Activated gamma-delta T cell treated with Interleukin-2 at 50 U/mL for 16 hours (primary cell): ENCODE data around the gene HMX3.
A peak's percentile ranks its signal among the peaks of the same experiment; 100 is the strongest.
"Not testable (repeated sequence)": the region's sequence is repeated elsewhere in the genome, so short reads cannot be mapped to it uniquely, and the experiment has no call there.

Source experiments
- DNase-seq: peaks from one replicate; pipeline ENCODE4 v3.0.0-alpha.2; 2020

Gene HMX3

DNA sequence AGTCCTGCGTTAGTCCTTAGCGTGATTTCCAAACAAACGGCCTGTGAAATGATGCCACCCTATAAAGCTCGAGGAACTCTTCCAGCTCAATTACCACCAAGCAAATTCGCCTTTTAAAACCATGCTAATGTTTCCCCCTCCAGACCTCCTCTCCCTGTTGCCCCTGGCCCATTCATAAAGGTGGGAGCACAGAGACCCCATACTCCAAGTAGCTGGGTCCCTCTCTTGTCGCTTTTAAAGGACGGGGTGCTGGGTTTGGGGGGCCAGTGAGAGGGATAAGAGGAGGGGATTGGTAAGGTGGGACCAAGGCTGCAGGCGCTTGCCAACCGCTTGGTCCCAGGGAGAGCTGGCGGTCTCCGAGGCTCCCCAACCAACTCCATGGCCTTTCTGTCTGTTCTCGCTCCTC lies 13.4 kb downstream of the HMX3 start:
- DNase-seq, result no peak

GRCh38 chr10:123149568-123150270 lies 13.9 kb downstream of the HMX3 start:
- no peak for DNase-seq

DNA sequence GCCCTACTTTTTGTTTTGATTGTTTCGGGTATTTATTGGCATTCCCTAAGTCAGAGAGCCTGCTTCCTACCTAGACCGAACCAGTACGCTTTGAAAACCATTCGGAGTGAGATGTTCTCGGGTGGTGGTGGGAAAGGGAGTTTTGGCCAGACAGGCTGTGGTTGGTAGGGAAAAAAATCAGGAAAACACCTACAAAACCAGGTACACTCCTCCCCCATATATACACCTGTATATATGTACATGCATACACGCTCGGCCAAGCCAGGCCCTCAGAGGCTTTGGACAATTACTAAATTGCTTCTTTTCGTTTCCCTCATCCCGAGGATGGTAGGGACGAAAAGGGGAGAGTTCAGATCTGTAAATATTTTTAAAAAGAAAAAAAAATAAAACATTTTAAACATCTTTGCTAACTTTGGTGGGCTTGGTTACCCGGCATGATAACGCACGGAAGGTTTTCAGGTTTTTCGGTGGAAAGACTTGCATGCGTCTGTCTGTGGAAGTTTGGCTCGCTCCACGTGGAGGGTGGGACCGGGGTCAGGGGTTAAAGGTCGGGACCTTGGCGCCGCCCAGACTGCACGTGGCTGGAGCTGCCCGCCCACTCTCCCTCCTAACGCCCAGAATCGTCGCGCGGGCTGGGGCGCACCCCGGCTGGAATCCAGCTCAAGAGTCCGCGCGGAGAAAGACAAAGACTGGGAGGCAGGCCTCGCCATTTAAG lies 14.7 kb downstream of the HMX3 start:
- no peak for DNase-seq

GRCh38 chr10:123150986-123151736 lies 15.4 kb downstream of the HMX3 start:
- DNase-seq, result no peak

DNA sequence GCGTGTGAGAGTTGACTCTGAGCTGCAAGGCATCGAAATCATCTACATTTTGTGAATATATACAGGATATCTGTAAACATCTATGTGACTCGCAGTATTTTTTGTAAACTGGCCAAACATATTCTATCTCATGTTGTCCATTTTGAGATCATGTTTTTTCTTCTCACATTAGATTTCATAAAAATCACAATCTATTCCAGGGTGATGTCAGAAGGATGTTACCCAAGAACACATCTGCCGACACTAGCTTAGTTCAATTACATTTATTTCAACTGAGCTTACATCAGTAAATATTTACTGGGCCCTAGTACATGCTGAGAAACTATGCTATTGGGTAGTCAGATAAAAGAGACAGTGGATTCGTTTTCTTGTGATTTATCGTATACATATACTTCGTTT lies 16.0 kb downstream of the HMX3 start:
- DNase-seq, result no peak

DNA sequence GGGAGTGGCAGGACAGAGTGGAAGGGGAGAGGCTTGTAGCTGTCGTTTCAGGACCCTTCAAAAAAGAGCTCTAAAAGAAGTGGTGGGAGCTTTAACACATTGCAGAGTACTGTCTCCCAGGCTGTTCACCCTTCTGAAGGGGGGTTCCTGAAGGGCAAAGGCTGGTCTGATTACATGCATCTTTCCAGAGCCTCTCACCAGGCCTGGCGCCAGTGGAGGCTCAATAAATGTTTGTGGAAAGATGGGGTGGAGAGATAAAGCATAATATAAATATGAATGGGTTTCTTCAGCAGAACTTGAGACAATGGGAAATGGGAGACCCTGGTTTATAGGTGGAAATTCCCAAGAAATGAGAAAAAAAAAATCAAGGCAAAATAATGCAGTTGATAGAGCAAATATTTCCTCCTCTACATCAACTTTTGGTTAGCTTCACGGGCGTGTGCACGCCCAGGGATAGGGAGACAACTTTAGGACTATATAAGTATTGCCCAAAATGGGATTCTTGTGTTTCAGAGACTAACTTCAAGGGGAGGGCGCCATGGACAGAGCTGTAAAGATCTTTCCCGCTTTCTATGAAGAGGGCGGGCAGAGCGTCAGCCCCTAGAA lies 17.8 kb downstream of the HMX3 start:
- DNase-seq, result no peak

DNA sequence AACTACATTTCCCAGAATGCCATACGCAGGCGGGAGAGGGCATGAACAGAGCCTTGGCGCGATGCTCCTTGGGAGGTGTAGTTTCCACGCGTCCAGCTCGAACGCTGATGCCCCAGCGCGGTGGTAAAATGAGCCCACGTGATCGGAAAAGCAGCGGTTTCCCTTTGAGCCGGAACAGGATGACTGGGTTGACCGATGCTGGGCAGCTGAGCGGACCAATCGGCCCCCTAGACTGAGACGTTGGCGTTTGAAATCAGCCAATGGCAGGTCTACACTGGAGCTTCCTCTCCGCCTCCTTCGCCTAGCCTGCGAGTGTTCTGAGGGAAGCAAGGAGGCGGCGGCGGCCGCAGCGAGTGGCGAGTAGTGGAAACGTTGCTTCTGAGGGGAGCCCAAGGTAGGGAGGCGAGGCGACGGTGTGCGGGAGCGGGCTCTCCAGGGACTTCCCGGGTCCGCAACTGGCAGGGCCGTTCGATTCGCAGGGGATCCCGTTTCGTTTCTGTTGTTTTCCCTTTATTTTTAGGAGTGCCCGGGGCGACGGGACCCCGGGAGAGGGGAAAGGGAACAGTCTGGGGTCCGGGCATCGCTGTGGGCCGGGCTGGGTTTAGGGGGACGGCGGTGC lies 18.4 kb downstream of the HMX3 start, which contains the start of gene BUB3:
Gene BUB3 (plus strand): TSS at position 311 of the 619 bp plus-strand sequence. CDS start 516 bp downstream, outside the sequence.
- peak; percentile 93 for DNase-seq

- DNase-seq, result no peak
Measured at GRCh38 chr10:123154711-123155505, 19.1 kb downstream of the HMX3 start.

GRCh38 chr10:123156078-123156477 lies 20.3 kb downstream of the HMX3 start:
- no peak for DNase-seq

DNA sequence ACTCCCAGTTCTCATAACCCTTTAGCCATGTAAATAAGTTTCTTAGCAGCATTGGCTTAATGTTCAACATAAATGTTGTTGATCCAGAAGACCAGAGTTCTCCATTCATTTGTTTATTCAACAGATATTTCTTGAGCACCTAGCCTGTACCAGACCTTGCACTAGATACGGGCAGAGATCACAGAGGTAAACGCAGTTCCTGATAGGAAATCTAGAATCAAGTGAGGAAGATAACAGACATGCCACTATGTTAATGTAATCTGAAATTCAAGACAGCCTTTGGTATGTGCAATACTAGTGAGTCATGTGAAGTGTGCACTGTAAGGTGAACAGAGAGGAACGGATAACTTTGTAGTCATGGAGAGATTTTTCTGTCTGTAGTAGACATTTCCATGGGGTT lies 21.4 kb downstream of the HMX3 start:
- DNase-seq, result no peak

- no peak for DNase-seq
Measured at GRCh38 chr10:123158682-123159081, 22.9 kb downstream of the HMX3 start.

- DNase-seq, result no peak
Measured at GRCh38 chr10:123160311-123160980, 24.7 kb downstream of the HMX3 start.

- DNase-seq, result no peak
Measured at GRCh38 chr10:123164319-123164718, 28.5 kb downstream of the HMX3 start.

GRCh38 chr10:123165445-123166072 lies 29.8 kb downstream of the HMX3 start:
- DNase-seq, result no peak

DNA sequence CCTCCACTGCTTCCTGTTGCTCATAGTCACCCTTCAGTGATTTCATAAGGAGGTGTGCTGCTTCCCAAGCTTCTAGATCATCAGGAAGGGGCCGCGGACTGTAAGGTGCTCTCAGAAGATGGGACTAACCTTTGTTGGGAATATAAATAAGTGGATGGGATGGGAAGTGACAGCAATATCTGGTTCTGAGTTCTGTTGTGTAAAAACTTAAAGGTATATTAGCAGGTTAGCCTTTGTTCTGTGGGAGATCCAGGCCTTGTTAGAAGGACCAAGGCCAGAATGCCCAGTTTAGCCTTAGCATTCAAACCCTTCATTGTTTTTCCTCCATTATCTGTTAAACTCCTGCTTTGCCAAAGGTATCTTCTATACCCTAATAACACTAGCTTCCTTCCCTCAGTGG lies 30.8 kb downstream of the HMX3 start:
- DNase-seq, result no peak

DNA sequence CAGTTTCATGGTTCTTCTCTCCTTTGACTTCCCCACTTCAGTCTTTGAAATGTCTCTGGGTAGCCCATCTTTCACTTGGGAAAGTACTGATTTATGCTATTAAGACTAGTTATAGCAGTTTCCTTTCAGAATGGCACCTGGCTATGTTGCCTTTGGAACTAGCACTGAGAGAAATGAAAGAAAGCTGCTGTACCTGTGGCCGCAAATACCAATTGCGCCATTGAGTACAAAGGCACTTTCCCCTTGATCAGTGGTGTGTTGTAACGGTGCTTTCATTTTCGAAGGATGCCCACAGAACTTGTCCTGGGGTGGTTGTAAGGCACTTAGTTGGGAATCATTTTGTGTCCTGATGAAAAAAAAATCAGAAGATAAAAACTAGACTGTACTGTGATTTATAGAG lies 35.2 kb downstream of the HMX3 start:
- no peak for DNase-seq

DNA sequence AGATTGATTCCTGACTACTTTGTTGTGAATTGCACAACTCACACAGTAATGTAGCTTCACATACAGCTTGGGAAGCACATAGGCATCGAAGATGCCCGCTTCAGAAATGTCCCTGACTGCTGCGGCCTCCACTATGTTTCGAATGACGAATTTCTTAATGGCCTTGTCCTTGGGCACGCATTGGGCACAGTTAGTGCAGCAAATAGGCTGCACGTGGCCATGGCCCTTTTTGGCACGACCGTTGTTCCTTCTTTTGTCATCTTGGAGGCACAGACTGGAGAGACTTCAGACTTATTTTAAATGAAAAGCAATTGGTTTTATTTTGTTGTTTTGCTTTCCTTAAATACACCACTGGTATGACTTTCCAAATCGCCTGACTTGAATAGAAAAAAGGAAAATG lies 35.8 kb downstream of the HMX3 start:
- not testable (repeated sequence) for DNase-seq

GRCh38 chr10:123175389-123176387 lies 39.9 kb downstream of the HMX3 start:
- no peak for DNase-seq

DNA sequence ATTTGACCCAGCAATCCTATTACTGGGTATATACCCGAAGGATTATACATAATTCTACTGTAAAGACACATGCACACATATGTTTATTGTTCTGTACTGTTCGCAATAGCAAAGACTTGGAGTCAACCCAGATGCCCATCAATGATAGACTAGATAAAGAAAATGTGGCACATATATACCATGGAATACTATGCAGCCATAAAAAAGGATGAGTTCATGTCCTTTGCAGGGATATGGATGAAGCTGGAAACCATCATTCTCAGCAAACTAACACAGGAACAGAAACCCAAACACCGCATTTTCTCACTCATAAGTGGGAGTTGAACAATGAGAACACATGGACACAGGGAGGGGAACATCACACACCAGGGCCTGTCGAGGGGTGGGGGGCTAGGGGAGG lies 42.6 kb downstream of the HMX3 start:
- DNase-seq, result not testable (repeated sequence)
